GM19397 (cell line): ENCODE results near the gene RIPK4.

ENCODE experiments used
- ATAC-seq: cut with Tn5 transposase; IDR thresholded peaks from one replicate; pipeline ENCODE4 v1.9.1; 2021; ENCODE audit warnings: mild to moderate bottlenecking, moderate library complexity; ENCODE audit not compliant: unreplicated experiment

Gene RIPK4

DNA sequence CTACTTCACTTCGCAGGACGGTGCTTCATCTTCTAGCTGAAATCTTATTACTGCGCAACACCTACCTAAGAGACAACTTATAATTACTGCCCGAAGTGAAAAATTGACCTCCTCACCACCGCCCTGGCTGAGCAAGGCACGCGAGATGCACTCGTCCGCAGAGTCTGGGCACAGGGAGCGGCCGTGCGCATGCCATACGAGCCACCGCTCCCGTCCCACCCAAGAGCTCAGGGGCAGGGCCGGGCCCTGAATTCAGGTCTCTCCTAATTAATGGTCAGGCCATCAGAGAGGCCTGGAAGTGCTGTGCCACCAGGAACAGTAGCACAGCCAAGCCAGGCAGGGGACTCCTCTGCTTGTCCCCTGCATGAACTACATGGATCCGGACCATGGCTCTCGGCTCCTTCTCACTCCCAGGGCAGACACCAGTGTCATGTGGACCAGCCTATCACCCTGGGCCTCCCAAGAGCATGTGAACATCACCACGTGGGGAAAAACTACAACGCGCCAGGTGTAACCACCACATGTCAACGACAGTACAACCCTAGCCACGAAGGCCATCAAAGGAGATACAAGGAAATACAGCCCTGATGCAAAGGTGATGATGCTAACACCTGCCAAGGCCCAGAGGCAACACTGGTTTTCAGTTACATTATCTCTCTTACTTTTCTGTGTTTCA, 11.5 kb downstream of the RIPK4 start:
- ATAC-seq = no peak

- no peak for ATAC-seq
Observed at GRCh38 chr21:41754479-41754891, 12.4 kb downstream of the RIPK4 start.

DNA sequence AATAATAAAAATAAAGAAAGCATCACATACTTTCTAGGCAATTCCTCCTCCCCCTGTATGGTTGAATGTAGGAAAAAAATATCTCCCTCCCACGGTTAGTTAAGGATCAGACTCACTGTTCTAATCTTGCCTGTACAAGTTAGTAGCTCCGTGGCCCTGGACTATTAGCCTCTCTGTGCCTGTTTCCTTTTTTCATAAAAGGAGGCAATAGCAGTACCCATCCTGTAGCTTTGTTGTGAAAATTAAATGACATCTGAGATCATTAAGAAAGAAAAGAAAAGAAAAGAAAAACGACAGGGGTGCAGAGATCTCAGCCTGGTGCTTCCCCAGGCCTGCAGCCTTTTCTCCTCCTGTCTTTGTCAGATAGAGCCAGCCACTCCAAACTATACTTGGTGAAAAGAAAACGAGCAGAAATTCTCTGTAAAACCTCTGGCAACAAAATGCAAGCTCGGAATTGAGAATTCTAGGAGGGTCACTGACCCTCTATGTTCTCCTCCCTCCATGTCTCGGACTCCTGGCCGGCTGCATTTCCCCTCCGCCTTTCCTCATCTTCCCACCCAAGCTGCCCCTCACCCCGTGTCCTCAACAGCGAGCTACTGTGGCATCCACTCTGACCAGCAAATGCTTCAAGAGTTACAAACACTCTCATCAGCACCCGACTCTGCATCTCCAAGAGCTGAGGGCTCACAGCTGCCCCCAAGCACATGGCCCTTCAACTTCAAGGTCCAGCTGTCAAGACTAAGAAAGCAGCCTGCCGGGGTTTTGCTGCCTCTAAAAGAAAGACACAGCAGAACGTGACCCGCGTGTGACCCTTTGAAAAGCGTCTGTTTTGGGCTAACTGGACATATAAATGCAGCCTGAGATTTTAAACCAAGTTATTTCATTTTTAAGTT, 13.6 kb downstream of the RIPK4 start:
- ATAC-seq = no peak

- ATAC-seq = no peak
Observed at GRCh38 chr21:41752231-41752681, 14.6 kb downstream of the RIPK4 start.

- no peak for ATAC-seq
Observed at GRCh38 chr21:41751611-41752011, 15.2 kb downstream of the RIPK4 start.

DNA sequence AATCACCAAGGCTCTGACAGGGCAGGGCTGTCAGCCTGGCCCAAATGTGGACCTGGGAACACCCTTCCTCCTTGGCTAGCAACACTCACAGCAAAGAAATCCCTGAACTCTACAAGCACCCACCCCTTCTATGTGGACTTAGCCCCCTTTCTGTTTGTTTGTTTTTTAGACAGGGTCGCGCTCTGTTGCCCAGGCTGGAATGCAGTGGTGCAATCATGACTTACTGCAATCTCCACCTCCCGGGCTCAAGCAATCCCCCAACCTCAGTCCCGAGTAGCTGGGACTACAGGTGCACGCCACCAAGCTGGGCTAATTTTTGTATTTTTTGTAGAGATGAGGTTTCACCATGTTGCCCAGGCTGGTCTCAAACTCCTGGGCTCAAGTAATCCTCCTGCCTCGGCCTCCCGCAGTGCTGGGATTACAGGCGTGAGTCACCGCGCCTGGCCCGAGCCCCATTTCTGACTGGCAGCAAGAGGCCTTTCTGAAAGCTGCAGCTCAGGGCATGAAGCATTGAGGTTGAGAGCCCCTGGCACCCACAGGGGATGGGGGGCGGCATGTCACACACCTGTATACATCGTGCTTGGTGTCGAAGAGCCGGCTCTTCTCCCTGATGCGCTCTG, 16.2 kb downstream of the RIPK4 start:
- no peak for ATAC-seq

DNA sequence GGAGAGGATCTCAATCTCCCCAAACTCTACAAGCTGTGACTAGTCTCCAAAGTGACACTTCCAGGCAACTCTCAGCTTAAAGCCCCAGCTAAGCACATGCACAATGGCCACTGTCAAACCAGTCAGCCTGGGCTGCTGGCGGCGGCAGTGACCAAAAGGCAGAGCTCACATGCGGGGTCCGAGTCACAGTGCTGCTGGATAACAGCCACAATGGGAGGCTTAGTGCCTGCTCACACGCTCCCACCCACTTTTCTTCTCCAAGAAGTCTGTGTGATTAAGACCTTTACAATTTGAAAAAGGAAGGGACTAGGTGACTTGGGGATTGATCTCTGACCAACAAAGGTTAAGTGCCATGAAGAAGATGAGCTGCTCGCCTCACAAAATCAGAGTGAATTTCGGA, 16.8 kb downstream of the RIPK4 start:
- ATAC-seq = no peak

- no peak for ATAC-seq
Observed at GRCh38 chr21:41749286-41749685, 17.6 kb downstream of the RIPK4 start.

DNA sequence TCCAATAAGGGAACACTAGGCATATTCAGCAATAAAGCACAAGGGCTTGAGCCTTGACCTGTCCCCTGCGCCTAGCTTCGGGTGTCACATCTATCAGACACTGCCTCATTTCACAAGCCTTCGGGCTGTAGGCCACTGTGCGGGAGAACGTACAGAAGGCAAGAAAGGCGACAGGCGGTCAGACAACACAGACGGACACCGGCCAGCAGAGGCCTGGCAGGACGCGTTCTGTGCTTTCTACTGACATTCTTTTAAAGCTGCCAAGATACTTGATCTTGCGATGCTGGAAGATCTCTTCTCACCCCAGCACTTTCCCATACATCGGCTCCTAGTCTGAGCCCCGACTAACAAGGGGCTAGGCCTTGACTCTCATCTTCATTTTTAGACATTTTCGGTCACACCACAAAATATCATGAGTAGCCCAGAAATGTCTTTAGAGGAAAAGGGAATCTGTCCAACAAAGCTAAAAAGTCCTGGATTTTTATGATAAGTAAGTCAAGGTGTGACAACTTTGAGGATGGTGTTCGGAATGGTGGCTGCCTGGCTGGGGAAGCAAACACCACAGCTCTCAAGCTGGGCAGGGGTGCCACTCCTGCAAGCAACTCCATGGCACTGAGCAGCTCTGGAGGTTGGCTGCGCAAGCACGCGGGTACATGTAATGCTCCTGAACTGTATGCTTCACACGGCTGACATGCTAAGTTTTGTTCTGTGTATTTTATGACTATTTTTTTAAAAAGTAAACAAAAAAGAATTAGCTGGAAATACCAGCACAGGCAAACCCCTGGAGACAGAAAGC, 18.7 kb downstream of the RIPK4 start:
- no peak for ATAC-seq

- no peak for ATAC-seq
Observed at GRCh38 chr21:41746744-41747006, 20.2 kb downstream of the RIPK4 start.

GRCh38 chr21:41745971-41746743, 20.7 kb downstream of the RIPK4 start:
- ATAC-seq = no peak

DNA sequence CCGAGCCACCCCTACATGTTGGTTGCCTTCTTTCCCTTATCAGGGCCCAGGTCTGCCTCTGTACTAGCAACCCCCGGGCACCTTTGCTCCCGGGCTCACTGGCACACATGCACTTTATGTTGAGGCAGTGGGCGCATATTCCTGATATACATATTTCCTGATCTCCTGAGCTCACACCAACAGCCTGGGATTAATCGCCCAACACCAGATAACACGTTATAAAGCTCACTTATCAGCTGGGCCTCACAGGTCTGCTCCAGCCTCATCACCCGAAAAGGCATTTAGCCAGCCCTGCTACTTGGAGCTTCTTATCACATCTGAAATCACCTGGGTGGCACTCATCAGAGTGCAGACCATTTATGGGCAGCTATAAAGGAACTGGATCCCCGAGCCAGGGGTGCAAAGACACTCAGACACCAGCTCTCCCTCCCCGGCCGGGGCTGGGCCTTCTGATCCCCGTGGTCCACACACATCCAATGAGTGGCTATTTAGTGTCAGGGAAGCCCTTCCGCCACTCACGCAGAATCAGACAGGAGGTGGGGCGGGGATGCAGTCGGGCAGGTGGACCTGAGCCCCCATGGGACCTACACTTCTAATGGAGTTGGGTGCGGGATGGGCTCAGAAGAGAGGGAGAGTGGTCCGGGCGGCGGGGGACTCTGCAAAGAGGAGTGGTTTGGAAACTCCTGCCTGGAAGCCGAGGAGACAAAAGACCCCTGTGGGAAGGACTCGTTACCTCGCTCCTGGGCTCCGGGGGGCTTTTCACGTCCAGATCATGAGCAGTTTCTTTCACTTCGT, 21.6 kb downstream of the RIPK4 start:
- no peak for ATAC-seq

- no peak for ATAC-seq
Observed at GRCh38 chr21:41744028-41744930, 22.6 kb downstream of the RIPK4 start.

GRCh38 chr21:41743321-41744027, 23.4 kb downstream of the RIPK4 start:
- ATAC-seq = no peak

DNA sequence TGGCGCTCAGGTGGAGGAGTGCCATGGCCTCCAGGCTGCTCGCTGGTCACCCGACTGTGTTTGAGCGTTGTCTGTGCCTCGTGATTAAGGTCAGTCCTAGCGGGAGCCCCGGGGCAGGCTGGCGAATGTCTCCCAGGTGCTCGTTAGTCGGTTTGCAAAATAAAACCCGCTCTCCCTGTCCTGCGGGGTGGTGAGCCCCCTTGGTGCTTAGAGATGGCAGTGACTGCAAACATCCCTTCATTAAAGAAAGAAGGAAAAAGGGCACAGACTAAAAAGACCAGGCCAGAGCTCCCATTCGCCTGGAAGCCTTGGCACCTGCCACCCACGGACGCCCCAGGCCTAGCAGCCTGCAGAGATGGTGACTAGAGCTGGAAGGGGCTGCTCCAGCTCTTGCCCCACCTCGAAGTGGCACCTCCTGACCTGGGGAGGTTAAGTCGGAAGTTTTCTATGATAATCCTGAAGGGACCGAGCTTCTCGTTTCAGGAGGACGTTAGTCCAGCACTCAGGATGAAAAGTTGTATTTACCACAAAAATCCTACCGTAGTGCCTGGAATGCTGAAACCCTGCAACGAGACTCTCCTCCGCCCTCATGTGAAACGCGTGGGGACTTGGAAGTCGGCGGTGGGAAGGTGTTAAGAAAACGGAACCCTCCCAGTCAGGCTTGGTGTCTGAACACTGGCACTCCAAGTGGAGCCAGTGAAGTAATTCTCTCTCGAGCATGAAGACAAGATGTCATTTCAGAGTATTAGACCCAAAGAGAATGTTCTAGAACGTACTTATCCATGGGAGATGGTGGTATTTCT, 24.6 kb downstream of the RIPK4 start:
- no peak for ATAC-seq

DNA sequence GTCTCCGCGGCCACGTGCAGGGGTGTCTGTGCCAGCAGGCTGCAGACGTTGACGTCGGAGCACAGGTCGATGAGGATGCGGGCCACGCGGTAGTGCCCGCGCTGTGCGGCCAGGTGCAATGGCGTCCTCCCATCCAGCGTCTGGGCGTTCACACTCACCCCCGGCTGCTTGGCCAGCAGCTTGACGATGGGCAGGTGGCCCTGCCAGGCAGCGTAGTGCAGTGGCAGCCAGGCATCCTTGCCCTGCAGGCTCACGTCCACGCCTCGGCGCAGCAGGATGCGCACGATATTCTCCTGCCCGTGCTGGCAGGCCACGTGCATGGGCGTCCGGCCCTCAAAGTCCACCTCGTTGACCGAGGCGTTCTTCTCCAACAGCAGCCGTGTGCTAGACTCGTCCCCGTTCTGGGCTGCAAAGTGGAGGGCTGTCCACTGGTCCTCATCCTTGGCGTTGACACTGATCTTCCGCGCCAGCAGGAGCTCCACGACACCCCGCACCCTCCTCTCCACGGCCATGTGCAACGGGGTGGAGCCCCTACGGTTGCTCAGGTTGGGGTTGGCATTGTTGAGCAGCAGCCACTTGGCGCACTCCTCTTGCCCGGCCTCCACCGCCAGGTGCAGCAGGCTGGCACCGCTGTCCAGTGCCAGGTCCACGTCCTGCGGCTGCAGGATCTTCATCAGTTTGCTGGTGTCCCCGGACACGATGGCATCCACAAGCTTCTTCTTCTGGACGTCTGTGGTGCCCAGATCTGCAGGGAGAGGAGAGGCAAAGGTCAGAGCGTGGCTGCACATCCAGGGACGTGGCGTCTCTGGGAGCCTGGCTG, 25.4 kb downstream of the RIPK4 start:
- no peak for ATAC-seq
